A673 (cell line): Measurements from ENCODE around the gene PLA2G15. TPM values are rescaled to one million over a fixed set of nuclear protein-coding genes. Genes with fewer than 3 reads are reported as not detected.

ENCODE experiments used
- BruUV-seq: library from RNA; stranded (reverse); fragments of 400-500 nt; replicated peaks from 2 replicates; lab custom pipeline; 2021; lab: Mats Ljungman, UMichigan
- CTCF ChIA-PET: fragments of 300-600 bp; sonication (Branson Sonifier 250); formaldehyde crosslinking; loops from one replicate; lab custom pipeline; 2022; ENCODE audit warnings: antibody characterized with exemption; lab: Charles Lee
- POLR2A ChIA-PET: fragments of 300-600 bp; sonication (Branson Sonifier 250); formaldehyde crosslinking; loops from one replicate; lab custom pipeline; 2022; ENCODE audit warnings: antibody characterized with exemption; ENCODE audit not compliant: low non-redundant PET; lab: Charles Lee
- DNase-seq: peaks from one replicate; pipeline ENCODE4 v3.0.0-alpha.2; 2015; ENCODE audit warnings: low spot score
- H3K27ac ChIP-seq: fragments of 200-600 bp; sonication (generic); 2 replicates; pipeline ENCODE4 v1.5.1; 2016; ENCODE audit warnings: mixed run types, low read depth, mild to moderate bottlenecking, mixed read lengths, antibody characterized with exemption, low read length; ENCODE audit not compliant: poor library complexity, severe bottlenecking
- H3K27me3 ChIP-seq: fragments of 200-600 bp; sonication (generic); replicated peaks from 2 replicates; pipeline ENCODE4 v1.6.1; 2017; ENCODE audit warnings: mixed run types, low read depth, mild to moderate bottlenecking, mixed read lengths, antibody characterized with exemption, low read length; ENCODE audit not compliant: insufficient read depth, poor library complexity
- H3K36me3 ChIP-seq: fragments of 200-600 bp; sonication (generic); 2 replicates; pipeline ENCODE4 v1.6.1; 2016; ENCODE audit warnings: mixed run types, mild to moderate bottlenecking, mixed read lengths, antibody characterized with exemption, low read length; ENCODE audit not compliant: insufficient read depth, poor library complexity, severe bottlenecking
- H3K4me1 ChIP-seq: fragments of 200-600 bp; sonication (generic); 2 replicates; pipeline ENCODE4 v1.6.1; 2017; ENCODE audit warnings: mixed run types, mild to moderate bottlenecking, mixed read lengths, antibody characterized with exemption, low read length; ENCODE audit not compliant: insufficient read depth, poor library complexity, severe bottlenecking
- H3K4me3 ChIP-seq: fragments of 200-600 bp; sonication (generic); 2 replicates; pipeline ENCODE4 v1.5.1; 2016; ENCODE audit warnings: low read depth, mixed run types, mild to moderate bottlenecking, mixed read lengths, low read length; ENCODE audit not compliant: poor library complexity, severe bottlenecking
- H3K9me3 ChIP-seq: fragments of 200-600 bp; sonication (generic); 2 replicates; pipeline ENCODE4 v1.6.1; 2016; ENCODE audit warnings: mixed run types, low read depth, mild to moderate bottlenecking, mixed read lengths, antibody characterized with exemption, low read length; ENCODE audit not compliant: poor library complexity, severe bottlenecking
- CTCF ChIP-seq: fragments of 300-800, 200-600 bp; sonication (generic); conservative IDR thresholded peaks from 2 replicates; pipeline ENCODE4 v1.5.1; 2017; ENCODE audit warnings: low read depth, mild to moderate bottlenecking, antibody characterized with exemption, low read length, moderate library complexity, mixed read lengths
- EZH2 ChIP-seq: fragments of 200-600 bp; sonication (generic); IDR thresholded peaks from 2 replicates; pipeline ENCODE4 v1.6.1; 2017; ENCODE audit warnings: borderline replicate concordance, low read depth, mild to moderate bottlenecking, mixed read lengths, antibody characterized with exemption, low read length; ENCODE audit not compliant: poor library complexity, severe bottlenecking
- intact Hi-C: fragments of 100-400 bp; cut with micrococcal nuclease; formaldehyde crosslinking; loops from one replicate; pipeline ENCODE4 v1.10.0; 2022; ENCODE audit not compliant: unreplicated experiment
- total RNA-seq: library from RNA; stranded (reverse); gene quantifications from 2 replicates; pipeline ENCODE4 v1.2.3, GENCODE V29; 2021

The PLA2G15 gene
- total RNA-seq, 1 experiment from 2014 or later: 8.1 TPM

- ChIA-PET CTCF (no interaction called here), POLR2A (no interaction called here)
- BruUV-seq: no TSS peak
- intact Hi-C loops: no loop called here
- TF ChIP-seq CTCF: no peak
- TF ChIP-seq EZH2: no peak
- DNase-seq: no peak
- no peaks in the 10 kb centered on the region for H3K27me3 ChIP-seq
- peaks cover 9% of the 10 kb centered on the region for H3K4me1 ChIP-seq
- H3K27ac ChIP-seq: no peak overlapping the region
- H3K36me3 ChIP-seq: no peaks in the 10 kb centered on the region
- no peaks in the 10 kb centered on the region for H3K9me3 ChIP-seq
- H3K4me3 ChIP-seq: no peak overlapping the region
These were observed 11.9 kb upstream of the PLA2G15 start for GRCh38 chr16:68233085-68233834.

GRCh38 chr16:68233835-68234187, 11.4 kb upstream of the PLA2G15 start:
- POLR2A ChIA-PET: no interaction called here
- intact Hi-C loops: no loop called here
- no peak overlapping the region for H3K27ac ChIP-seq
- DNase-seq: no peak
- H3K27me3 ChIP-seq: no peaks in the 10 kb centered on the region
- H3K4me1 ChIP-seq: peaks cover 9% of the 10 kb centered on the region
- H3K9me3 ChIP-seq: no peaks in the 10 kb centered on the region
- CTCF ChIA-PET: interaction anchor here (0.5 to 0.6 kb wide), 2 partner anchors 69 to 252 kb away, joined by 3 to 4 read pairs; no protein-coding TSS in a partner anchor
- no TSS peak for BruUV-seq
- no peak for TF ChIP-seq CTCF
- TF ChIP-seq EZH2: no peak
- H3K36me3 ChIP-seq: no peaks in the 10 kb centered on the region
- H3K4me3 ChIP-seq: no peak overlapping the region

- no TSS peak for BruUV-seq
- no peaks in the 10 kb centered on the region for H3K9me3 ChIP-seq
- ChIA-PET POLR2A (no interaction called here), CTCF (interaction anchor here (0.5 to 0.6 kb wide), 2 partner anchors 70 to 253 kb away, joined by 3 to 4 read pairs; no protein-coding TSS in a partner anchor)
- TF ChIP-seq CTCF (no peak), EZH2 (no peak)
- H3K27me3 ChIP-seq: no peaks in the 10 kb centered on the region
- H3K36me3 ChIP-seq: no peaks in the 10 kb centered on the region
- no peak overlapping the region for H3K27ac ChIP-seq
- intact Hi-C loops: no loop called here
- H3K4me1 ChIP-seq: peaks cover 9% of the 10 kb centered on the region
- H3K4me3 ChIP-seq: no peak overlapping the region
- DNase-seq: no peak
These were observed 10.7 kb upstream of the PLA2G15 start for GRCh38 chr16:68234188-68235107.
